Measurements from ENCODE around the gene SMIM9. TPM values are rescaled to one million over a fixed set of nuclear protein-coding genes. Genes with fewer than 3 reads are reported as not detected.
"Not testable (repeated sequence)": the region's sequence is repeated elsewhere in the genome, so short reads cannot be mapped to it uniquely, and the experiment has no call there.

The SMIM9 gene
- total RNA-seq (under 1 TPM in 2 of 9 donors, not detected in 7; 0.29 to 0.32 TPM), polyA plus RNA-seq (not detected)
- long read RNA-seq, donor 1: 0 reads
- long read RNA-seq, donor 2: 0 reads
- long read RNA-seq, donor 3: 0 reads

DNA sequence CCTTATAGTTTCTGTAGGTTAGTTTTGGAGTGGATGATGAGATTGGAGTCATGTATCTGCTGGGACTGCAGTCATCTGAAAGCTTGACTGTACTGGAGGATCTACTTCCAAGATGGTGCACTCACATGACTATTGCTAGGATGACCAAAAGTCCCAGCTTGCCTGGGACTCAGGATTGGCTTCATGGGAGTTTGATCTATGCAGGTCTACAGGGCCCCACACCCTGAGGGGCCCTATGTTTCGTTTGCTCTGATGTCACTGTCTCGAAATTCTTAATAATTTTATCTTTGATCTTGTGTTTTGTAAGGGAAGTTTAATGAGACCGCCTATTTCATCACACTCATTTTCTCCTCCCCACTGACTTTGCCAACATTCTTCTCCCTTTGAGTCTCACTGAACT is at the start of gene SMIM9:
Gene SMIM9 (minus strand): TSS at position 101 of the 400 bp plus-strand sequence. CDS start 3,806 bp downstream, outside the sequence.
- WGBS, 4 donors: 72 to 93% (median 86%) methylated on average over 3 of the region's 3 CpGs
- Histone ChIP-seq H3K27ac (no peak within 1 kb of the TSS), H3K36me3 (peaks cover 0 to 5% (median 0%) of the 10 kb centered on the region in 9 donors), H3K4me1 (no peaks in the 10 kb centered on the region), H3K27me3 (no peaks in the 10 kb centered on the region), H3K4me3 (no peak within 1 kb of the TSS), H3K9me3 (no peaks in the 10 kb centered on the region)
- TF ChIP-seq, protein P1, sequence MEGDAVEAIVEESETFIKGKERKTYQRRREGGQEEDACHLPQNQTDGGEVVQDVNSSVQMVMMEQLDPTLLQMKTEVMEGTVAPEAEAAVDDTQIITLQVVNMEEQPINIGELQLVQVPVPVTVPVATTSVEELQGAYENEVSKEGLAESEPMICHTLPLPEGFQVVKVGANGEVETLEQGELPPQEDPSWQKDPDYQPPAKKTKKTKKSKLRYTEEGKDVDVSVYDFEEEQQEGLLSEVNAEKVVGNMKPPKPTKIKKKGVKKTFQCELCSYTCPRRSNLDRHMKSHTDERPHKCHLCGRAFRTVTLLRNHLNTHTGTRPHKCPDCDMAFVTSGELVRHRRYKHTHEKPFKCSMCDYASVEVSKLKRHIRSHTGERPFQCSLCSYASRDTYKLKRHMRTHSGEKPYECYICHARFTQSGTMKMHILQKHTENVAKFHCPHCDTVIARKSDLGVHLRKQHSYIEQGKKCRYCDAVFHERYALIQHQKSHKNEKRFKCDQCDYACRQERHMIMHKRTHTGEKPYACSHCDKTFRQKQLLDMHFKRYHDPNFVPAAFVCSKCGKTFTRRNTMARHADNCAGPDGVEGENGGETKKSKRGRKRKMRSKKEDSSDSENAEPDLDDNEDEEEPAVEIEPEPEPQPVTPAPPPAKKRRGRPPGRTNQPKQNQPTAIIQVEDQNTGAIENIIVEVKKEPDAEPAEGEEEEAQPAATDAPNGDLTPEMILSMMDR (IDR thresholded peaks at IDR 0.05): no peak
- TF ChIP-seq POLR2A (IDR thresholded peaks at IDR 0.05): no peak
- ATAC-seq (no peak), DNase-seq (no peak)
- intact Hi-C loops (cut with DNase I): no loop called here

- H3K4me1 ChIP-seq; H3K27ac ChIP-seq; intact Hi-C loops (cut with DNase I); H3K36me3 ChIP-seq; H3K9me3 ChIP-seq; H3K4me3 ChIP-seq; H3K27me3 ChIP-seq; DNase-seq; ATAC-seq: not testable (repeated sequence)
- WGBS, 4 donors: no CpG with 5 or more reads among the region's 8 CpGs
Observed at GRCh38 chrX:154884069-154884468, 49.6 kb upstream of the SMIM9 start.

DNA sequence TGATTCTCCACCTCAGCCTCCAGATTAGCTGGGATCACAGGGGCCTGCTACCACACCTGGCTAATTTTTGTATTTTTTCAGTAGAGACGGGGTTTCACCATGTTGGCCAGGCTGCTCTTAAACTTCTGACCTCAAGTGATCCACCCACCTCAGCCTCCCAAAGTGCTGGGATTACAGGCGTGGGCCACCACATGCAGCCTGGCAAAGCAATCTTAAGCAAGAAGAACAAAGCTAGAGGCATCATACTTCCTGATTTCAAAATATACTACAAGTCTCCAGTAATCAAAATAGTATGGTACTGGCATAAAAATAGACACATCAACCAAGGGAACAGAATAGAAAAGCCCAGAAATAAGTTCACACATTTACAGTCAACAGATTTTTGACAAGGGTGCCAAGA is 38.9 kb upstream of the SMIM9 start:
- intact Hi-C loops (cut with DNase I): loop anchor here in 1 of 10 donors (10.0 kb wide), 1 partner anchor 59 kb away; no protein-coding TSS in a partner anchor
- DNase-seq (no peak), ATAC-seq (no peak)
- TF ChIP-seq, protein P1 (IDR thresholded peaks at IDR 0.05): no peak
- TF ChIP-seq POLR2A (IDR thresholded peaks at IDR 0.05): no peak
- Histone ChIP-seq H3K4me1 (no peaks in the 10 kb centered on the region), H3K9me3 (peaks cover 0 to 24% (median under 1%) of the 10 kb centered on the region in 12 donors), H3K36me3 (no peaks in the 10 kb centered on the region), H3K4me3 (no peak overlapping the region), H3K27me3 (no peaks in the 10 kb centered on the region), H3K27ac (no peak overlapping the region)
- WGBS, 4 donors: 53 to 92% (median 76%) methylated on average over 2 of the region's 2 CpGs

DNA sequence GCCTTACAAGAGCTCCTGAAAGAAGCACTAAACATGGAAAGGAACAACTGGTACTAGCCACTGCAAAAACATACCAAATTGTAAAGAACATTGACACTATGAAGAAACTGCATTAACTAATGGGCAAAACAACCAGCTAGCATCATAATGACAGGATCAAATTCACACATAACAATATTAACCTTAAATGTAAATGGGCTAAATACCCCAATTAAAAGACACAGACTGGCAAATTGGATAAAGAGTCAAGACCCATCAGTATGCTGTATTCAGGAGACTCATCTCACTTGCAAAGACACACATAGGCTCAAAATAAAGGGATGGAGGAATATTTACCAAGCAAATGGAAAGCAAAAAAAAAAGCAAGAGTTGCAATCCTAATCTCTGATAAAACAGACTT is 34.1 kb upstream of the SMIM9 start:
- H3K27me3 ChIP-seq; DNase-seq; H3K36me3 ChIP-seq; intact Hi-C loops (cut with DNase I); ATAC-seq; H3K4me3 ChIP-seq; H3K27ac ChIP-seq; H3K4me1 ChIP-seq: not testable (repeated sequence)
- peaks cover 0 to 48% (median 3%) of the 10 kb centered on the region in 12 donors for H3K9me3 ChIP-seq

- TF ChIP-seq, protein P1 (IDR thresholded peaks at IDR 0.05): no peak
- no peak for TF ChIP-seq POLR2A (IDR thresholded peaks at IDR 0.05)
- no peak for ATAC-seq
- H3K27me3 ChIP-seq: no peaks in the 10 kb centered on the region
- intact Hi-C loops (cut with DNase I): no loop called here
- H3K4me3 ChIP-seq: no peak overlapping the region
- no peaks in the 10 kb centered on the region for H3K9me3 ChIP-seq
- H3K4me1 ChIP-seq: no peaks in the 10 kb centered on the region
- no peak for DNase-seq
- peaks cover 0 to 35% (median 0%) of the 10 kb centered on the region in 9 donors for H3K36me3 ChIP-seq
- H3K27ac ChIP-seq: no peak overlapping the region
Observed at GRCh38 chrX:154855256-154855655, 20.8 kb upstream of the SMIM9 start.
